Stimulated activated naive CD4-positive, alpha-beta T cell treated with Interleukin-2 at 50 U/mL for 16 hours (primary cell): ENCODE data around the gene CEBPA.

Experiments used
- DNase-seq: peaks from one replicate; lab custom pipeline; 2025; lab: John Stamatoyannopoulos, UW

The CEBPA gene

GRCh38 chr19:33302175-33302973 is at the start of gene CEBPA:
Gene CEBPA (minus strand): TSS chr19:33302534. CDS start chr19:33302414, 120 bp downstream.
- DNase-seq, result peak; percentile 65

- DNase-seq, result no peak
Observed at GRCh38 chr19:33350538-33351309, 48.4 kb upstream of the CEBPA start.

GRCh38 chr19:33349319-33350289 is 47.3 kb upstream of the CEBPA start:
- no peak for DNase-seq

GRCh38 chr19:33348301-33349010 is 46.1 kb upstream of the CEBPA start:
- no peak for DNase-seq

- no peak for DNase-seq
Observed at GRCh38 chr19:33347300-33347699, 45.0 kb upstream of the CEBPA start.

GRCh38 chr19:33346665-33347064 is 44.3 kb upstream of the CEBPA start:
- DNase-seq, result no peak

GRCh38 chr19:33345163-33345562 is 42.8 kb upstream of the CEBPA start:
- DNase-seq, result no peak

- no peak for DNase-seq
Observed at GRCh38 chr19:33344573-33344925, 42.2 kb upstream of the CEBPA start.

GRCh38 chr19:33343859-33344572 is 41.7 kb upstream of the CEBPA start:
- no peak for DNase-seq

GRCh38 chr19:33343301-33343700 is 41.0 kb upstream of the CEBPA start:
- no peak for DNase-seq

GRCh38 chr19:33340991-33341390 is 38.7 kb upstream of the CEBPA start:
- no peak for DNase-seq

GRCh38 chr19:33339016-33339984 is 37.0 kb upstream of the CEBPA start:
- no peak for DNase-seq

- DNase-seq, result no peak
Observed at GRCh38 chr19:33335446-33335845, 33.1 kb upstream of the CEBPA start.

- DNase-seq, result no peak
Observed at GRCh38 chr19:33334271-33334670, 31.9 kb upstream of the CEBPA start.

- no peak for DNase-seq
Observed at GRCh38 chr19:33333642-33334041, 31.3 kb upstream of the CEBPA start.

- DNase-seq, result no peak
Observed at GRCh38 chr19:33333151-33333550, 30.8 kb upstream of the CEBPA start.

GRCh38 chr19:33332248-33332647 is 29.9 kb upstream of the CEBPA start:
- no peak for DNase-seq

GRCh38 chr19:33329736-33330135 is 27.4 kb upstream of the CEBPA start:
- no peak for DNase-seq

GRCh38 chr19:33329060-33329459 is 26.7 kb upstream of the CEBPA start:
- no peak for DNase-seq

- no peak for DNase-seq
Observed at GRCh38 chr19:33325920-33326319, 23.6 kb upstream of the CEBPA start.
